Subcutaneous abdominal adipose tissue (tissue), 5 donors: ENCODE measurements around the gene NSG1.

Experiments
- H3K27ac ChIP-seq: one replicate; pipeline ENCODE4 v1.7.0; 2013; ENCODE audit warnings: low read depth, mild to moderate bottlenecking, inconsistent platforms, low read length, moderate library complexity
- H3K27me3 ChIP-seq, 5 donors: one replicate each; pipeline ENCODE4 v1.7.0; 2013; ENCODE audit warnings: low read length in 5 of 5, inconsistent platforms in 1 of 5; ENCODE audit not compliant: control insufficient read depth in 5 of 5, insufficient read depth in 4 of 5
- H3K36me3 ChIP-seq, 5 donors: one replicate each; pipeline ENCODE4 v1.7.0; 2013; ENCODE audit warnings: low read length in 5 of 5; ENCODE audit not compliant: control insufficient read depth in 5 of 5, insufficient read depth in 5 of 5
- H3K4me1 ChIP-seq, 5 donors: one replicate each; pipeline ENCODE4 v1.7.0; 2013; ENCODE audit warnings: low read length in 5 of 5, mild to moderate bottlenecking in 3 of 5, moderate library complexity in 1 of 5; ENCODE audit not compliant: control insufficient read depth in 5 of 5, insufficient read depth in 5 of 5
- H3K4me3 ChIP-seq, 5 donors: one replicate each; pipeline ENCODE4 v1.7.0; 2013; ENCODE audit warnings: low read length in 5 of 5, low read depth in 1 of 5
- H3K9ac ChIP-seq, 5 donors: one replicate each; pipeline ENCODE4 v1.7.0; 2013; ENCODE audit warnings: low read length in 5 of 5, mild to moderate bottlenecking in 4 of 5, moderate library complexity in 3 of 5
- H3K9me3 ChIP-seq, 5 donors: one replicate each; pipeline ENCODE4 v1.7.0; 2013; ENCODE audit warnings: low read length in 5 of 5; ENCODE audit not compliant: control insufficient read depth in 5 of 5
- donor health status: healthy.
- donor health status: healthy.
- donor health status: healthy.
- donor health status: healthy.
- donor health status: healthy.

Gene NSG1

GRCh38 chr4:4374388-4375098 is 12.4 kb upstream of the NSG1 start:
- Histone ChIP-seq H3K36me3 (no peaks in the 10 kb centered on the region), H3K9ac (no peak overlapping the region), H3K9me3 (peaks cover 0 to 11% (median 10%) of the 10 kb centered on the region in 5 donors), H3K4me1 (no peaks in the 10 kb centered on the region), H3K4me3 (no peak overlapping the region), H3K27me3 (peaks cover 0 to 6% (median 5%) of the 10 kb centered on the region in 5 donors), H3K27ac (no peak overlapping the region)

- H3K27ac ChIP-seq, result no peak overlapping the region
- H3K9ac ChIP-seq, result no peak overlapping the region
- H3K4me1 ChIP-seq, result no peaks in the 10 kb centered on the region
- H3K9me3 ChIP-seq, result peaks cover 0 to 11% (median 10%) of the 10 kb centered on the region in 5 donors
- H3K27me3 ChIP-seq, result peaks cover 0 to 12% (median 2%) of the 10 kb centered on the region in 5 donors
- H3K36me3 ChIP-seq, result no peaks in the 10 kb centered on the region
- no peak overlapping the region for H3K4me3 ChIP-seq
These were observed 10.8 kb upstream of the NSG1 start for GRCh38 chr4:4376074-4376473.

DNA sequence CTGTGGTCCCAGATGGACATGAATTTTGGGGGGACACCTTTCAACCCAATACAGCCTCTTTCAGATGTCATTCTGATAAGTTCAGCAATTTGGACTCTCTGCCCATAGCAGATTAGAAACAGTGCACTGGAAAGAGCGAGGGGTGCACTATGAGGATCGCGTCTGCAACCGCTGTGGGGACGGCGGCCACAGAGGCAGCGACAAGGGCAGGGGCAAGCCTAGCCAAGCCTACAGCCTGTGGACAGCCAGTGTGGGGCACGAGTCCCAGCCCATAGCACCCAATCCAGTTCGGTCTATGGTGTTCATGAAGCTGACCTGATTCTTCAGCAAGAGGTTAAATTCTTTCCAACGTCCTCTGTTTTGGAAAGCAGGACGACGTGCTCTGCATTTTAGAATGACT is 9.7 kb upstream of the NSG1 start:
- Histone ChIP-seq H3K27ac (no peak overlapping the region), H3K4me1 (no peaks in the 10 kb centered on the region), H3K27me3 (peaks cover 1 to 12% (median 2%) of the 10 kb centered on the region in 5 donors), H3K9ac (no peak overlapping the region), H3K9me3 (peaks cover 0 to 11% (median 10%) of the 10 kb centered on the region in 5 donors), H3K4me3 (no peak overlapping the region), H3K36me3 (no peaks in the 10 kb centered on the region)

DNA sequence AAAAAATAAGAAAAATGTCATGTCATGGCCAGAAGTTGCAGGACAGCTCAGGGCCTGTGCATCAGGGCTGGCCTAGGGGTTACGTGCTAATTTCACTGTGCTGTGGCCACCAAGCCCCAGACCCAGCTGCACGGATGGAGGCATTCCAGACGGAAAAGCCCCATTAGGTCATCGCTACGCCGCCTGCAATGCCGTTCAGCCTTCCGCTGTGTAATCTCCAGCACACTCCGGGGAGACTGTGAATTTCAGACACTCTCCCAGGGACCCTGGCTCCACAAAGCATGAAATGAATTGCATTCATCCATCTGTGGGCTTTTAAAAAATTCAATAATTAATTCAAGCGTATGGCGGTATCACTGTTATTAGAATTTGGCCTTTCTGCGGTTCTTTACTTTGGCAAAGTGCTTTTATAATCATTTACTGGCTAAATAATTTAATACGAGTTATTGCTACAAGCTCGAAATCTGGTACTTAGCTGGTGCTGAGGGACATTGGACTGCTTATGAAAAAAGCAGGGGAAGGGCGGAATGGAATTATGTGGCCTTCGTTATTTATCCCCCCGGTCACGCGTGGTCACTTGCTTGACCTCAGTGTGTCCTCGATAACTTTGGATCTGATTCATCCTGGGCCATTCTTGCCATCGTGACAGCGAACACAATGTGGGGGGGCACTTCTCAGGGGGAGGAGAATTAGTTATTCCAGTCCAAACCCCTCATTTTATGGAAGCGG is 9.0 kb upstream of the NSG1 start:
- Histone ChIP-seq H3K4me1 (no peaks in the 10 kb centered on the region), H3K27ac (no peak overlapping the region), H3K36me3 (no peaks in the 10 kb centered on the region), H3K4me3 (no peak overlapping the region), H3K9me3 (peaks cover 0 to 11% (median 10%) of the 10 kb centered on the region in 5 donors), H3K9ac (no peak overlapping the region), H3K27me3 (peaks cover 2 to 13% (median 7%) of the 10 kb centered on the region in 5 donors)

DNA sequence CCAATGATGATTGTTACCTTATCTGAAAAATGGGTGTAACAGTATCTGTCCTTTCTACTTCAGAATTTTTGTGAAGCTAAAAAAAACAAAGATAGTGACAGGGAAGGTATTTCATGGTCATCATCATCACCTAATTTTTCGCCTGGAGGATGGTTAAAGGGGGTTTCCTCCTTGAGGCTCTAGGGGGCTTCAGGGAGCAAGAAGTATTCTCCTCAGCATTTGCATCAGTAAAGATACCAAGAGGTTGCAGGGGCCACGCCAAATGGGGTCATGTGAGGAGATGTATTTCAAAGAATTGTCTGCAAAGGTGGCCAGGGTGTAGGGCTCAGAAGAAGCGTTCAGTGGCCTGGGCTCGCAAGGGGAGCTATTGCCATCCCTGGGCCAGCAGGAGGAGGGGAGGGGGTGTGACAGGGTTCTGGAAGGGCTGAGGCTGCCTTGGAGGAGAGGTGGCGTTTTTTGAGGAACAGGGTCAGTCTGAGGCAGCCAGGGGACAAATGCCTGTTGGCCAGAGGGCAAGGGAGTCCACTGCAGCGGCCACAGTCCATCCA is 7.3 kb upstream of the NSG1 start:
- Histone ChIP-seq H3K27ac (no peak overlapping the region), H3K36me3 (no peaks in the 10 kb centered on the region), H3K4me3 (no peak overlapping the region), H3K4me1 (no peaks in the 10 kb centered on the region), H3K27me3 (peaks cover 2 to 20% (median 13%) of the 10 kb centered on the region in 5 donors), H3K9me3 (peaks cover 0 to 7% (median 5%) of the 10 kb centered on the region in 5 donors), H3K9ac (no peak overlapping the region)

GRCh38 chr4:4383085-4383484 is 3.8 kb upstream of the NSG1 start:
- no peaks in the 10 kb centered on the region for H3K9me3 ChIP-seq
- H3K4me3 ChIP-seq, result no peak overlapping the region
- H3K36me3 ChIP-seq, result no peaks in the 10 kb centered on the region
- no peak overlapping the region for H3K9ac ChIP-seq
- H3K27ac ChIP-seq, result no peak overlapping the region
- H3K4me1 ChIP-seq, result peaks cover 0 to 20% (median 17%) of the 10 kb centered on the region in 5 donors
- H3K27me3 ChIP-seq, result peaks cover 21 to 46% (median 29%) of the 10 kb centered on the region in 5 donors

- Histone ChIP-seq H3K9me3 (no peaks in the 10 kb centered on the region), H3K27ac (no peak overlapping the region), H3K9ac (no peak overlapping the region), H3K4me1 (peaks cover 0 to 23% (median 18%) of the 10 kb centered on the region in 5 donors), H3K4me3 (no peak overlapping the region), H3K27me3 (peaks cover 28 to 59% (median 42%) of the 10 kb centered on the region in 5 donors), H3K36me3 (no peaks in the 10 kb centered on the region)
These were observed 2.1 kb upstream of the NSG1 start for GRCh38 chr4:4384837-4385236.

- H3K36me3 ChIP-seq, result no peaks in the 10 kb centered on the region
- H3K27ac ChIP-seq, result no peak overlapping the region
- H3K9ac ChIP-seq, result no peak overlapping the region
- peaks cover 0 to 23% (median 18%) of the 10 kb centered on the region in 5 donors for H3K4me1 ChIP-seq
- H3K4me3 ChIP-seq, result no peak overlapping the region
- H3K9me3 ChIP-seq, result no peaks in the 10 kb centered on the region
- H3K27me3 ChIP-seq, result peaks cover 29 to 67% (median 50%) of the 10 kb centered on the region in 5 donors
These were observed 1.1 kb upstream of the NSG1 start for GRCh38 chr4:4385729-4386295.

DNA sequence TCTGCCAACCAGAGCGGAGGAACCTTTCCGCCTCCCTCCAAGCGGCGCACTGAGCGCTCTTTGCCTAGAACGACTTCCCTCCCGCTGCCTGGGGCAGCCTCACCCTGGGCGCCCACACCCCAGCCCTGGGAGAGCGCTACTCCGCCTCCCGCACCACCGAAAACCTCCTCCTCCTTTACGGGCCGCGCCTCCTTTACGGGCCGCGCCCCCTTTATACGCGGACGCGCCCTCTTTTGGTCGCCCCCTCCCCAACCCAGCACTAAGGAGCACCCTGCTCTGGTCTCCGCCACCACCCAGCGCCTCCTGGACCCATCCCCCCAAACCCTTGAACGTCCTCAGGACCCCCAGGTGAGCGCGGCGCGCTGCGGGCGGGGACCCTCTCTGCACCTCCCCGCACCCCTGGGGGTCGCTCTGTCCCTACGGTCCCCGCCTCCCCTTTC is 586 bp upstream of the NSG1 start:
- Histone ChIP-seq H3K4me1 (peaks cover 0 to 23% (median 18%) of the 10 kb centered on the region in 5 donors), H3K9me3 (no peaks in the 10 kb centered on the region), H3K27me3 (peaks cover 33 to 73% (median 50%) of the 10 kb centered on the region in 5 donors), H3K36me3 (no peaks in the 10 kb centered on the region), H3K4me3 (peak overlapping the region in 3 of 5 donors; percentile 11 to 54 (median 46)), H3K9ac (no peak overlapping the region), H3K27ac (no peak overlapping the region)
